Bronchial epithelial cell (primary cell): ENCODE measurements around the gene MPC1. TPM values are rescaled to one million over a fixed set of nuclear protein-coding genes. Genes with fewer than 3 reads are reported as not detected.
"Not testable (repeated sequence)": the region's sequence is repeated elsewhere in the genome, so short reads cannot be mapped to it uniquely, and the experiment has no call there.

Source experiments
- DNase-seq: peaks from one replicate; pipeline ENCODE4 v3.0.0-alpha.2; 2010; ENCODE audit warnings: low read depth
- FAIRE-seq: peaks from 2 replicates; lab custom pipeline; 2011; peaks lifted over from hg19 to GRCh38; lab: Jason Lieb, UNC
- H3K27me3 ChIP-seq: 2 replicates; pipeline ENCODE4 v1.5.1; 2011; ENCODE audit warnings: low read length; ENCODE audit not compliant: control insufficient read depth, insufficient read depth
- H3K36me3 ChIP-seq: 2 replicates; pipeline ENCODE4 v1.5.1; 2011; ENCODE audit warnings: low read length; ENCODE audit not compliant: control insufficient read depth, insufficient read depth
- H3K4me3 ChIP-seq: 2 replicates; pipeline ENCODE4 v1.5.1; 2011; ENCODE audit warnings: mild to moderate bottlenecking, low read depth, low read length, control low read depth
- CTCF ChIP-seq: IDR thresholded peaks from 2 replicates; pipeline ENCODE4 v1.5.1; 2011; ENCODE audit warnings: mild to moderate bottlenecking, moderate library complexity, low read length, control low read depth, inconsistent platforms; ENCODE audit not compliant: insufficient read depth, severe bottlenecking
- total RNA-seq: library from RNA; depleted of rRNA; stranded (reverse); fragments of >200 nt; gene quantifications from 2 replicates; pipeline ENCODE4 v1.2.1, GENCODE V29; 2014

The MPC1 gene
- total RNA-seq, 1 donor from 2014 or later, result 40.5 TPM

- no peaks in the 10 kb centered on the region for H3K27me3 ChIP-seq
- H3K4me3 ChIP-seq, result no peak overlapping the region
- FAIRE-seq, result no peak
- DNase-seq, result no peak
- no peaks in the 10 kb centered on the region for H3K36me3 ChIP-seq
- TF ChIP-seq CTCF, result no peak
Measured at GRCh38 chr6:166397849-166398248, 15.1 kb upstream of the MPC1 start.

GRCh38 chr6:166395778-166396177 is 13.0 kb upstream of the MPC1 start:
- Histone ChIP-seq H3K4me3 (no peak overlapping the region), H3K36me3 (no peaks in the 10 kb centered on the region), H3K27me3 (no peaks in the 10 kb centered on the region)
- no peak for DNase-seq
- FAIRE-seq, result no peak
- no peak for TF ChIP-seq CTCF

GRCh38 chr6:166395351-166395750 is 12.6 kb upstream of the MPC1 start:
- H3K36me3 ChIP-seq, result no peaks in the 10 kb centered on the region
- no peak overlapping the region for H3K4me3 ChIP-seq
- DNase-seq (no peak), FAIRE-seq (no peak)
- TF ChIP-seq CTCF, result no peak
- no peaks in the 10 kb centered on the region for H3K27me3 ChIP-seq

GRCh38 chr6:166394036-166394892 is 11.5 kb upstream of the MPC1 start:
- FAIRE-seq, result no peak
- Histone ChIP-seq H3K4me3 (no peak overlapping the region), H3K27me3 (no peaks in the 10 kb centered on the region), H3K36me3 (no peaks in the 10 kb centered on the region)
- no peak for DNase-seq
- no peak for TF ChIP-seq CTCF

GRCh38 chr6:166393535-166393823 is 10.7 kb upstream of the MPC1 start:
- no peak for TF ChIP-seq CTCF
- Histone ChIP-seq H3K27me3 (no peaks in the 10 kb centered on the region), H3K36me3 (no peaks in the 10 kb centered on the region), H3K4me3 (no peak overlapping the region)
- FAIRE-seq (no peak), DNase-seq (no peak)

- H3K4me3 ChIP-seq, H3K27me3 ChIP-seq, FAIRE-seq, DNase-seq, H3K36me3 ChIP-seq: not testable (repeated sequence)
Measured at GRCh38 chr6:166392755-166393534, 10.2 kb upstream of the MPC1 start.
